IMR-90 (cell line): ENCODE results near the gene PGGHG. TPM values are rescaled to one million over a fixed set of nuclear protein-coding genes. Genes with fewer than 3 reads are reported as not detected.

ENCODE experiments used
- ATAC-seq: fragments of 200-7000 bp; cut with Tn5 transposase; 2 replicates; pipeline ENCODE4 v1.9.1; 2020; ENCODE audit warnings: low read depth, mild to moderate bottlenecking, moderate library complexity
- BruUV-seq: library from RNA; stranded (reverse); fragments of 400-500 nt; replicated peaks from 2 replicates; lab custom pipeline; 2021; lab: Mats Ljungman, UMichigan
- CTCF ChIA-PET: fragments of 300-600 bp; formaldehyde crosslinking; extraction: SDS; loops from one replicate; lab custom pipeline; 2021; ENCODE audit warnings: antibody characterized with exemption; lab: Yijun Ruan, JAX
- POLR2A ChIA-PET: fragments of 300-600 bp; sonication (Branson Sonifier 250); formaldehyde crosslinking; loops from one replicate; lab custom pipeline; 2022; ENCODE audit warnings: antibody characterized with exemption; ENCODE audit not compliant: unreplicated experiment; lab: Charles Lee
- DNase-seq: peaks from one replicate; pipeline ENCODE4 v3.0.0; 2013
- H2AFZ ChIP-seq: replicated peaks from 2 replicates; pipeline ENCODE3; 2013; ENCODE audit warnings: low read length, mild to moderate bottlenecking; ENCODE audit not compliant: poor library complexity
- H2AK5ac ChIP-seq: 2 replicates; pipeline ENCODE4 v1.6.1; 2013; ENCODE audit warnings: low read depth, low read length, inconsistent platforms
- H2AK9ac ChIP-seq: replicated peaks from 2 replicates; pipeline ENCODE3; 2013; ENCODE audit warnings: mild to moderate bottlenecking, low read depth, low read length, moderate library complexity; ENCODE audit not compliant: poor library complexity
- H2BK120ac ChIP-seq: 2 replicates; pipeline ENCODE4 v1.6.1; 2013; ENCODE audit warnings: low read depth, low read length, inconsistent platforms
- H2BK15ac ChIP-seq: 3 replicates; pipeline ENCODE4 v1.6.1; 2013; ENCODE audit warnings: low read depth, low read length, inconsistent platforms
- H2BK20ac ChIP-seq: 2 replicates; pipeline ENCODE4 v1.6.1; 2013; ENCODE audit warnings: low read depth, mild to moderate bottlenecking, inconsistent platforms, low read length, moderate library complexity
- H2BK5ac ChIP-seq: 2 replicates; pipeline ENCODE4 v1.6.1; 2013; ENCODE audit warnings: mild to moderate bottlenecking, low read depth, low read length, inconsistent platforms; ENCODE audit not compliant: poor library complexity, severe bottlenecking
- H3K14ac ChIP-seq: replicated peaks from 2 replicates; pipeline ENCODE4 v1.6.1; 2013; ENCODE audit warnings: low read depth, low read length, inconsistent platforms
- H3K18ac ChIP-seq: 2 replicates; pipeline ENCODE4 v1.6.1; 2013; ENCODE audit warnings: low read depth, low read length, control low read depth
- H3K23ac ChIP-seq: 2 replicates; pipeline ENCODE4 v1.6.1; 2013; ENCODE audit warnings: low read depth, low read length, inconsistent platforms
- H3K27ac ChIP-seq: 2 replicates; pipeline ENCODE4 v1.5.1; 2013; ENCODE audit warnings: mild to moderate bottlenecking, control low read depth, low read length; ENCODE audit not compliant: insufficient read depth
- H3K27me3 ChIP-seq: 2 replicates; pipeline ENCODE4 v1.6.1; 2013; ENCODE audit warnings: low read length; ENCODE audit not compliant: control insufficient read depth, insufficient read depth
- H3K36me3 ChIP-seq: 2 replicates; pipeline ENCODE4 v1.6.1; 2013; ENCODE audit warnings: low read length, mixed read lengths; ENCODE audit not compliant: control insufficient read depth, insufficient read depth
- H3K4ac ChIP-seq: 2 replicates; pipeline ENCODE4 v1.6.1; 2013; ENCODE audit warnings: low read depth, low read length, inconsistent platforms
- H3K4me1 ChIP-seq: 2 replicates; pipeline ENCODE4 v1.6.1; 2013; ENCODE audit warnings: low read length, mixed read lengths; ENCODE audit not compliant: control insufficient read depth, insufficient read depth
- H3K4me2 ChIP-seq: 2 replicates; pipeline ENCODE4 v1.6.1; 2013; ENCODE audit warnings: low read depth, mild to moderate bottlenecking, control low read depth, low read length, moderate library complexity
- H3K4me3 ChIP-seq: 2 replicates; pipeline ENCODE4 v1.5.1; 2013; ENCODE audit warnings: low read depth, mild to moderate bottlenecking, control low read depth, low read length, moderate library complexity; ENCODE audit not compliant: insufficient read depth
- H3K56ac ChIP-seq: 2 replicates; pipeline ENCODE4 v1.6.1; 2013; ENCODE audit warnings: low read length, inconsistent platforms; ENCODE audit not compliant: insufficient read depth; ENCODE audit errors: extremely low read depth
- H3K79me1 ChIP-seq, 2 experiments: 2 replicates each; pipeline ENCODE4 v1.6.1; 2013; ENCODE audit warnings: low read length in 2 of 2, inconsistent platforms in 1 of 2, low read depth in 1 of 2
- H3K9ac ChIP-seq: 2 replicates; pipeline ENCODE4 v1.6.1; 2013; ENCODE audit warnings: low read depth, low read length, control low read depth
- H3K9me1 ChIP-seq: 2 replicates; pipeline ENCODE4 v1.6.1; 2013; ENCODE audit warnings: low read length, inconsistent platforms; ENCODE audit not compliant: insufficient read depth
- H3K9me3 ChIP-seq: 2 replicates; pipeline ENCODE4 v1.6.1; 2013; ENCODE audit warnings: low read length; ENCODE audit not compliant: control insufficient read depth, insufficient read depth
- H4K20me1 ChIP-seq: 2 replicates; pipeline ENCODE4 v1.6.1; 2013; ENCODE audit warnings: low read length, inconsistent platforms; ENCODE audit not compliant: insufficient read depth
- H4K5ac ChIP-seq: 2 replicates; pipeline ENCODE4 v1.6.1; 2013; ENCODE audit warnings: mild to moderate bottlenecking, low read depth, low read length, control low read depth
- H4K8ac ChIP-seq, 2 experiments: 2 replicates each; pipeline ENCODE4 v1.6.1; 2013; ENCODE audit warnings: low read depth in 2 of 2, low read length in 2 of 2, control low read depth in 1 of 2, inconsistent platforms in 1 of 2
- H4K91ac ChIP-seq: 2 replicates; pipeline ENCODE4 v1.6.1; 2013; ENCODE audit warnings: low read depth, low read length, inconsistent platforms; ENCODE audit not compliant: insufficient read depth
- WGBS, 2 experiments: methylation state at CpG; one replicate each; pipeline versions ENCODE4 v1.1.5 to v1.1.7; 2013; ENCODE audit warnings: missing lambda C conversion rate in 2 of 2; ENCODE audit not compliant: insufficient read length in 1 of 2; ENCODE audit errors: extremely low coverage in 2 of 2; 5-methylcytosine and 5-hydroxymethylcytosine counted together
- dilution Hi-C: fragments of 300-500 bp; cut with HindIII; formaldehyde crosslinking; loops from one replicate; pipeline ENCODE4 v1.14.3; 2018; ENCODE audit warnings: low sequenced_read_pairs; ENCODE audit not compliant: unreplicated experiment
- in situ Hi-C: fragments of 300-500 bp; cut with MboI; formaldehyde crosslinking; loops from 3 replicates; pipeline ENCODE4 v1.14.3; 2019; ENCODE audit warnings: low sequenced_read_pairs, inconsistent platforms, mixed read lengths
- intact Hi-C: fragments of 100-400 bp; cut with micrococcal nuclease; formaldehyde crosslinking; loops from 2 replicates; pipeline ENCODE4 v1.10.0; 2022
- polyA plus RNA-seq, 3 experiments: library from polyadenylated mRNA; depleted of rRNA; stranded (reverse); fragments of >200 nt; gene quantifications; 2 replicates each; pipeline ENCODE4 v1.2.3, GENCODE V29; 2012; ENCODE audit warnings: low replicate concordance in 1 of 3
- total RNA-seq: library from RNA; depleted of rRNA; stranded (reverse); fragments of >200 nt; gene quantifications from 2 replicates; pipeline ENCODE4 v1.2.3, GENCODE V29; 2012
- TF ChIP-seq, protein P1 (sequence below): fragments of 150-350 bp; IDR thresholded peaks from 2 replicates; pipeline ENCODE4 v1.6.1; 2016; ENCODE audit warnings: low read depth, mild to moderate bottlenecking, low read length, moderate library complexity, borderline replicate concordance

Gene PGGHG
- total and polyA plus RNA-seq, 2 of the 4 experiments (the other 2 are of a cell fraction) = 1.8 to 17.0 TPM

GRCh38 chr11:244376-244775 is 44.5 kb upstream of the PGGHG start:
- Histone ChIP-seq H3K23ac (no peak overlapping the region), H2BK120ac (no peak overlapping the region), H3K4ac (no peak overlapping the region), H3K4me1 (no peaks in the 10 kb centered on the region), H3K9me1 (0 out of 2 replicates have a peak, but pooled peaks cover 5% of the 10 kb centered on the region), H2BK15ac (no peak overlapping the region), H3K9me3 (no peaks in the 10 kb centered on the region), H4K20me1 (peaks cover 11% of the 10 kb centered on the region; the same call in 1 of the 2 replicates), H4K5ac (no peak overlapping the region), H3K36me3 (peaks cover 45% of the 10 kb centered on the region), H3K27me3 (no peaks in the 10 kb centered on the region), H3K27ac (no peak overlapping the region), H3K79me1 (peaks cover 26 to 27% of the 10 kb centered on the region in 2 experiments), H2BK20ac (no peak overlapping the region), H3K18ac (no peak overlapping the region), H4K8ac (no peak overlapping the region), H2AK5ac (no peak overlapping the region), H3K9ac (no peak overlapping the region), H2AFZ (no peak overlapping the region), H3K4me2 (no peak overlapping the region), H3K14ac (no peak overlapping the region), H3K56ac (no peak overlapping the region), H2AK9ac (no peak overlapping the region), H2BK5ac (no peak overlapping the region), H3K4me3 (no peak overlapping the region), H4K91ac (no peak overlapping the region)
- ATAC-seq (no peak), DNase-seq (no peak)
- dilution Hi-C loops = no loop called here
- in situ Hi-C loops = loop anchor here (5.0 kb wide), 1 partner anchor 33 kb away; the partner anchor contains the start of gene NLRP6
- intact Hi-C loops = no loop called here
- BruUV-seq = no TSS peak
- TF ChIP-seq, protein P1, sequence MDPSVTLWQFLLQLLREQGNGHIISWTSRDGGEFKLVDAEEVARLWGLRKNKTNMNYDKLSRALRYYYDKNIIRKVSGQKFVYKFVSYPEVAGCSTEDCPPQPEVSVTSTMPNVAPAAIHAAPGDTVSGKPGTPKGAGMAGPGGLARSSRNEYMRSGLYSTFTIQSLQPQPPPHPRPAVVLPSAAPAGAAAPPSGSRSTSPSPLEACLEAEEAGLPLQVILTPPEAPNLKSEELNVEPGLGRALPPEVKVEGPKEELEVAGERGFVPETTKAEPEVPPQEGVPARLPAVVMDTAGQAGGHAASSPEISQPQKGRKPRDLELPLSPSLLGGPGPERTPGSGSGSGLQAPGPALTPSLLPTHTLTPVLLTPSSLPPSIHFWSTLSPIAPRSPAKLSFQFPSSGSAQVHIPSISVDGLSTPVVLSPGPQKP = no peak
- CTCF ChIA-PET = no interaction called here
- WGBS, 2 experiments = no CpG with 5 or more reads among the region's 2 CpGs
- POLR2A ChIA-PET = interaction anchor here (0.6 to 0.7 kb wide), 2 partner anchors 28 to 37 kb away, joined by 3 read pairs; partner anchors contain the start of genes BET1L and RIC8A
